GM12878 (cell line): ENCODE data around the gene NFATC2. TPM values are rescaled to one million over a fixed set of nuclear protein-coding genes. Genes with fewer than 3 reads are reported as not detected.

Source experiments
- ATAC-seq: fragments of 200-7000 bp; cut with Tn5 transposase; 3 replicates; pipeline ENCODE4 v1.9.1; 2020; ENCODE audit warnings: mild to moderate bottlenecking, moderate library complexity
- BruUV-seq: library from RNA; stranded (reverse); fragments of 400-500 nt; replicated peaks from 2 replicates; lab custom pipeline; 2021; lab: Mats Ljungman, UMichigan
- CTCF ChIA-PET: fragments of 300-600 bp; sonication (Branson Sonifier 250); formaldehyde crosslinking; extraction: SDS; loops from one replicate; lab custom pipeline; 2021; ENCODE audit warnings: inconsistent platforms; lab: Yijun Ruan, JAX
- POLR2A ChIA-PET: fragments of 350-600 bp; formaldehyde crosslinking; extraction: SDS; loops from one replicate; lab custom pipeline; 2021; ENCODE audit warnings: inconsistent platforms; lab: Charles Lee
- RAD21 ChIA-PET: fragments of 300-600 bp; sonication (Branson Sonifier 250); formaldehyde crosslinking; loops from one replicate; lab custom pipeline; 2023; ENCODE audit warnings: antibody characterized with exemption; ENCODE audit not compliant: unreplicated experiment; lab: Charles Lee
- SMC1A ChIA-PET: fragments of 300-600 bp; sonication (Branson Sonifier 250); formaldehyde crosslinking; loops from one replicate; lab custom pipeline; 2023; ENCODE audit not compliant: unreplicated experiment, uncharacterized antibody; lab: Charles Lee
- DNase-seq: peaks from one replicate; pipeline ENCODE4 v3.0.0-alpha.2; 2011; ENCODE audit warnings: low read depth, low spot score
- FAIRE-seq: peaks from 3 replicates; lab custom pipeline; 2011; peaks lifted over from hg19 to GRCh38; lab: Jason Lieb, UNC
- H2AFZ ChIP-seq: 2 replicates; pipeline ENCODE4 v1.6.0; 2011; ENCODE audit warnings: low read depth, low read length, control low read depth; ENCODE audit not compliant: control insufficient read depth
- H3K27ac ChIP-seq: 2 replicates; pipeline ENCODE4 v1.5.1; 2011; ENCODE audit warnings: control low read depth; ENCODE audit not compliant: control insufficient read depth, insufficient read depth
- H3K27me3 ChIP-seq, 2 experiments: replicated peaks in 1 of 2; 2 replicates each; pipeline versions ENCODE4 v1.6.0 to v1.6.1; 2011; ENCODE audit warnings: low read length in 1 of 2; ENCODE audit not compliant: control insufficient read depth in 2 of 2, insufficient read depth in 2 of 2
- H3K36me3 ChIP-seq, 2 experiments: 2 replicates each; pipeline ENCODE4 v1.5.1; 2011; ENCODE audit warnings: low read length in 1 of 2; ENCODE audit not compliant: control insufficient read depth in 2 of 2, insufficient read depth in 2 of 2
- H3K4me1 ChIP-seq: 2 replicates; pipeline ENCODE4 v1.6.1; 2011; ENCODE audit warnings: mild to moderate bottlenecking, low read length, moderate library complexity, mixed read lengths; ENCODE audit not compliant: control insufficient read depth, insufficient read depth
- H3K4me2 ChIP-seq: 2 replicates; pipeline ENCODE4 v1.6.0; 2011; ENCODE audit warnings: control low read depth; ENCODE audit not compliant: control insufficient read depth, insufficient read depth
- H3K4me3 ChIP-seq: fragments of 200-600 bp; sonication (generic); 2 replicates; pipeline ENCODE4 v1.5.1; 2016
- H3K79me2 ChIP-seq: 2 replicates; pipeline ENCODE4 v1.6.0; 2011; ENCODE audit warnings: low read length; ENCODE audit not compliant: control insufficient read depth, insufficient read depth
- H3K9ac ChIP-seq: 2 replicates; pipeline ENCODE4 v1.8.0; 2011; ENCODE audit warnings: low read length, control low read depth, mixed read lengths; ENCODE audit not compliant: control insufficient read depth, insufficient read depth
- H3K9me3 ChIP-seq: replicated peaks from 3 replicates; pipeline ENCODE4 v1.5.1; 2011; ENCODE audit warnings: mild to moderate bottlenecking, low read length; ENCODE audit not compliant: control insufficient read depth, insufficient read depth
- H4K20me1 ChIP-seq: 2 replicates; pipeline ENCODE4 v1.6.0; 2011; ENCODE audit not compliant: control insufficient read depth, insufficient read depth
- BCL3 ChIP-seq: IDR thresholded peaks from 2 replicates; pipeline ENCODE4 v1.6.1; 2011; ENCODE audit warnings: borderline replicate concordance, low read depth, mild to moderate bottlenecking, moderate library complexity, low read length; ENCODE audit not compliant: insufficient read depth, poor library complexity, severe bottlenecking
- CEBPB ChIP-seq, 2 experiments: fragments of 150-350 bp in 1 of 2; IDR thresholded peaks; 2 replicates each; pipeline ENCODE4 v1.6.1; 2012 to 2014; ENCODE audit warnings: low read depth in 2 of 2, low read length in 2 of 2, borderline replicate concordance in 1 of 2, inconsistent platforms in 1 of 2
- CHD1 ChIP-seq: IDR thresholded peaks from 2 replicates; pipeline ENCODE4 v1.6.1; 2012; ENCODE audit warnings: low read depth, low read length, improper control_type of control experiment
- GABPA ChIP-seq: IDR thresholded peaks from 2 replicates; pipeline ENCODE4 v1.6.1; 2014; ENCODE audit warnings: antibody characterized with exemption, low read depth, mild to moderate bottlenecking, inconsistent platforms
- HDGF ChIP-seq: fragments of 450-650 bp; IDR thresholded peaks from 2 replicates; pipeline ENCODE4 v1.6.1; 2016; ENCODE audit warnings: antibody characterized with exemption
- IRF3 ChIP-seq: fragments of 450-650 bp; IDR thresholded peaks from 2 replicates; pipeline ENCODE4 v1.6.1; 2014; ENCODE audit warnings: mild to moderate bottlenecking
- JUND ChIP-seq: IDR thresholded peaks from 2 replicates; pipeline ENCODE4 v1.6.1; 2012; ENCODE audit warnings: low read depth, mild to moderate bottlenecking, low read length, improper control_type of control experiment, moderate library complexity
- NFYA ChIP-seq: IDR thresholded peaks from 2 replicates; pipeline ENCODE4 v1.6.1; 2011; ENCODE audit warnings: low read depth, mild to moderate bottlenecking, low read length, improper control_type of control experiment, borderline replicate concordance
- NKRF ChIP-seq: fragments of 450-650 bp; conservative IDR thresholded peaks from 2 replicates; pipeline ENCODE4 v1.6.1; 2017; ENCODE audit warnings: mild to moderate bottlenecking, moderate library complexity
- NRF1 ChIP-seq: conservative IDR thresholded peaks from 2 replicates; pipeline ENCODE4 v1.6.1; 2011; ENCODE audit warnings: mild to moderate bottlenecking, low read depth, low read length, improper control_type of control experiment
- RB1 ChIP-seq: fragments of 450-650 bp; formaldehyde crosslinking; IDR thresholded peaks from 2 replicates; pipeline ENCODE4 v1.6.1; 2017; ENCODE audit warnings: mild to moderate bottlenecking, borderline replicate concordance
- RFX5 ChIP-seq: IDR thresholded peaks from 2 replicates; pipeline ENCODE4 v1.6.1; 2011; ENCODE audit warnings: low read depth, low read length, improper control_type of control experiment
- SMAD1 ChIP-seq: fragments of 450-650 bp; IDR thresholded peaks from 2 replicates; pipeline ENCODE4 v1.6.1; 2018; ENCODE audit warnings: mild to moderate bottlenecking, low read depth; ENCODE audit not compliant: partially characterized antibody
- SMAD5 ChIP-seq: IDR thresholded peaks from 2 replicates; pipeline ENCODE4 v1.6.1; 2016; ENCODE audit warnings: antibody characterized with exemption, low read depth
- TBL1XR1 ChIP-seq: IDR thresholded peaks from 2 replicates; pipeline ENCODE4 v1.6.1; 2012; ENCODE audit warnings: low read depth, low read length, improper control_type of control experiment
- ZNF384 ChIP-seq: IDR thresholded peaks from 2 replicates; pipeline ENCODE4 v1.6.1; 2012; ENCODE audit warnings: low read depth, mild to moderate bottlenecking, low read length, improper control_type of control experiment, borderline replicate concordance
- WGBS: methylation state at CpG from one replicate; pipeline ENCODE4 v1.1.6; 2016; ENCODE audit warnings: low lambda C conversion rate; ENCODE audit not compliant: insufficient replicate concordance, insufficient coverage; ENCODE audit errors: missing lambda C conversion rate; 5-methylcytosine and 5-hydroxymethylcytosine counted together
- in situ Hi-C: fragments of 300-500 bp; cut with MboI; formaldehyde crosslinking; loops from 9 replicates; pipeline ENCODE4 v1.14.3; 2018; ENCODE audit warnings: mixed read lengths
- intact Hi-C: fragments of 100-400 bp; cut with micrococcal nuclease; formaldehyde crosslinking; loops from one replicate; pipeline ENCODE4 v1.14.2; 2022; ENCODE audit not compliant: unreplicated experiment
- polyA plus RNA-seq, 11 experiments: library from polyadenylated mRNA; depleted of rRNA in 4 of 11; unstranded in 6 of 11; stranded (reverse) in 5 of 11; fragments of >200 nt; fragmentation: Nextera tagmentation in 4 of 11; fragmentation: Illumina TruSeq in 1 of 11; extraction: Ambion mirVana in 4 of 11; extraction: Trizol in 1 of 11; gene quantifications; 1 replicate in 1 of 11; 2 replicates in 10 of 11; pipeline versions ENCODE4 v1.2.1 to v1.2.3, GENCODE V29; 2011 to 2016; ENCODE audit warnings: inconsistent platforms in 2 of 11, missing spikeins in 2 of 11, low read depth in 1 of 11
- total RNA-seq, 4 experiments: library from RNA; depleted of rRNA in 3 of 4; stranded (reverse); fragments of >200 nt in 3 of 4; fragmentation: Illumina TruSeq in 1 of 4; extraction: Trizol in 1 of 4; gene quantifications; 2 replicates each; pipeline versions ENCODE4 v1.2.1 to v1.2.3, GENCODE V29; 2013 to 2021

The NFATC2 gene
- total and polyA plus RNA-seq, 10 of the 15 experiments (the other 5 are each of a cell fraction or from before 2014, with no cell fraction given): 3.3 to 20.0 (median 7.3) TPM

DNA sequence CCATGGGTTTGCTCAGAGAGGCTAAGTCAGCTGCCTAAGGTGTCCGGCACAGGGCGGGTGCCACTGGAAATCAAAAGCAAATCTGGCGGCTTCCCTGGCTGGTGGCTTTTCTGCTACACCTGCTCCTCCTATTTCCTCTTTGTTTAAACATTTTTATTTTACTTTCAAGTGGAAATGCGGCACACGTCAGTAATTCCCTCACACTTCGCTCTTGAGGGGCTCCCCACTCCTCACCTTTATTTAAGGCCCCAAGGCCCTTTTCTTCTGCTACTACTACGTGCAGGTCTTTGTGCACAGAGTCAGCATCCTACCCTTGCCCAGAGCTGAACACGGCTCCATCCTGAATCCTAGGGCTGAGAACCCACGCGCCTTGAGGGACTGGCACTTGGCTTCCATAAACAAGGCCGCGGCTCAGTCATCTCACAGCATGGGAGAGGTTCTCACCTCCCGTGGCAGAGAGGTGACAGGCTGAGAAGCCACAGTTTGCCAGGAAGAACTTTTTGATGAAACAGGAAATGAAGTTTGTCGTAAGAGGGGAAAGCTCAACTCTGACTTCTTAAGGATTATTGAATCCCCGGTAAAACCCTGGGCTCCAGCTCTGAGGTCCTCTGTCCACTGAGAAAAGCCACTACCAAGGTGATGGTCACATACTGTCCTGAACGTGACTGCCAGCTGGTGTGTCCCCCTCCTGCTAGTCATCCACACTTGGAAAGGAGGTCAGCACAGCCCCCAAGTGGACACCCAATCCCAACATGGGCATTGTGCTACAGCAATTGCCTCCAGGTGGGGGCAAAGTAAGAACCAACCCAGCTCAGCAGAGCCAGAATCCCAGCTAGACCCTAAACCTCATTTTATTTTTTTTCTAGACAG is 48.0 kb downstream of the NFATC2 start (continued):
- TF ChIP-seq NFYA (no peak), HDGF (no peak), RB1 (no peak), CHD1 (no peak), BCL3 (no peak)
- TF ChIP-seq, all 136 proteins: peak for 0

DNA sequence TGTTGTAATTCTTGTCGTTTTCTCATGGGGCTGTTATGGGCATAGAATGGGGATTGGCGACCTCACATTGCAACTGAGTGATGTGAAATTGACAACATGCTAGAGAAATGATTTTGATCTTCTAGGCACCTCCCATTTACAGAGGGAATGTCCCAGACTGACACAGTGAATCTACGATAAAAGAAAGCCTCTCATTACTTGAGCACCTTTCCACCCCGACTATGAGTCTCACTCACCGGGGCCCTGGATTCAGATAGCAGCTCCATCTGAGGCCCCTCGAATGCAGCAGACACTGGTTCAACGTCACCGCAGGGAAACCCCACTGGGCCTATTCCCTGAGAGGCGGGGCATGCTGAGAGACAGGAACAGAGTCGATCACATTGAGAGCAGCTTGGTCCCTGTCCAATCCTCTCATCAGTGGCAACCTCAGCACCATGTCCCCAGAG is 49.1 kb downstream of the NFATC2 start:
- Histone ChIP-seq H3K4me2 (no peak overlapping the region), H3K36me3 (peaks cover 5 to 7% of the 10 kb centered on the region in 2 experiments; a peak in 2 of 4 replicates), H3K27me3 (no peaks in the 10 kb centered on the region), H3K9me3 (no peaks in the 10 kb centered on the region), H3K27ac (no peak overlapping the region), H4K20me1 (no peaks in the 10 kb centered on the region), H3K9ac (no peak overlapping the region), H3K79me2 (peaks cover 10% of the 10 kb centered on the region), H3K4me1 (peaks cover 27% of the 10 kb centered on the region), H2AFZ (no peak overlapping the region), H3K4me3 (no peak overlapping the region)
- ATAC-seq (no peak), DNase-seq (no peak), FAIRE-seq (no peak)
- in situ Hi-C loops: no loop called here
- ChIA-PET POLR2A (no interaction called here), RAD21 (interaction anchor here (1.0 kb wide), 1 partner anchor 12 kb away, joined by 3 read pairs; no protein-coding TSS in a partner anchor), CTCF (interaction anchor here (1.5 kb wide), 1 partner anchor 32 kb away, joined by 4 read pairs; no protein-coding TSS in a partner anchor), SMC1A (interaction anchor here (0.9 kb wide), 1 partner anchor 13 kb away, joined by 3 read pairs; no protein-coding TSS in a partner anchor)
- no peak for TF ChIP-seq CEBPB (IDR thresholded peaks at IDR 0.05; ENCODE audit: borderline replicate concordance in 1 of 2, low read depth in 2 of 2, low read length in 2 of 2)
- TF ChIP-seq SMAD5: no peak
- TF ChIP-seq IRF3: no peak
- no peak for TF ChIP-seq RFX5
- no peak for TF ChIP-seq NRF1
- TF ChIP-seq NKRF: no peak
- no peak for TF ChIP-seq JUND
- TF ChIP-seq SMAD1: no peak
- TF ChIP-seq GABPA: no peak
- TF ChIP-seq TBL1XR1: no peak
- no peak for TF ChIP-seq ZNF384
- BruUV-seq: no TSS peak
- WGBS: 74% methylated on average over 10 of the region's 10 CpGs
- intact Hi-C loops: no loop called here
